Glutamatergic neuron (in vitro differentiated cells): Measurements from ENCODE around the gene STEAP2. TPM values are rescaled to one million over a fixed set of nuclear protein-coding genes. Genes with fewer than 3 reads are reported as not detected.

Experiments
- DNase-seq: peaks from one replicate; pipeline ENCODE4 v3.0.0; 2022
- H3K27ac Mint-ChIP-seq: one replicate; pipeline ENCODE4 v1.8.0; 2020; ENCODE audit warnings: mild to moderate bottlenecking, mixed read lengths, inconsistent platforms; ENCODE audit not compliant: unreplicated experiment
- H3K27me3 Mint-ChIP-seq: one replicate; pipeline ENCODE4 v1.8.0; 2020; ENCODE audit warnings: mild to moderate bottlenecking, moderate library complexity, mixed read lengths, inconsistent platforms; ENCODE audit not compliant: unreplicated experiment
- H3K36me3 Mint-ChIP-seq: one replicate; pipeline ENCODE4 v1.8.0; 2020; ENCODE audit warnings: mild to moderate bottlenecking, mixed read lengths, inconsistent platforms; ENCODE audit not compliant: unreplicated experiment
- H3K4me1 Mint-ChIP-seq: one replicate; pipeline ENCODE4 v1.8.0; 2020; ENCODE audit warnings: mild to moderate bottlenecking, low read depth, mixed read lengths, inconsistent platforms; ENCODE audit not compliant: unreplicated experiment
- H3K4me3 Mint-ChIP-seq: one replicate; pipeline ENCODE4 v1.8.0; 2020; ENCODE audit warnings: mild to moderate bottlenecking, mixed read lengths, inconsistent platforms; ENCODE audit not compliant: unreplicated experiment
- H3K9me3 Mint-ChIP-seq: one replicate; pipeline ENCODE4 v1.8.0; 2020; ENCODE audit warnings: mild to moderate bottlenecking, moderate library complexity, mixed read lengths, inconsistent platforms; ENCODE audit not compliant: unreplicated experiment
- CTCF ChIP-seq: fragments of 200-600 bp; sonication (generic); IDR thresholded peaks from one replicate; pipeline ENCODE4 v1.5.0; 2021; ENCODE audit not compliant: partially characterized antibody, unreplicated experiment
- total RNA-seq: library from RNA; stranded (reverse); fragmentation: NEBNext Ultra II Directional; extraction: Animal tissue kit (Norgen Biotek cat#: 25700); gene quantifications from one replicate; pipeline ENCODE4 v1.2.1, GENCODE V29; 2021; ENCODE audit not compliant: unreplicated experiment

STEAP2 gene
- total RNA-seq, 1 donor from 2014 or later, result 0.59 TPM

- TF ChIP-seq CTCF, result no peak
- Mint-ChIP-seq H3K4me3 (no peak overlapping the region), H3K36me3 (no peaks in the 10 kb centered on the region), H3K27ac (no peak overlapping the region), H3K9me3 (peaks cover 2% of the 10 kb centered on the region), H3K27me3 (no peaks in the 10 kb centered on the region), H3K4me1 (no peaks in the 10 kb centered on the region)
- no peak for DNase-seq
Measured at GRCh38 chr7:90176195-90176594, 35.3 kb upstream of the STEAP2 start.

GRCh38 chr7:90178166-90178565 is 33.4 kb upstream of the STEAP2 start:
- Mint-ChIP-seq H3K27ac (no peak overlapping the region), H3K4me1 (no peaks in the 10 kb centered on the region), H3K36me3 (no peaks in the 10 kb centered on the region), H3K27me3 (no peaks in the 10 kb centered on the region), H3K9me3 (peaks cover 2% of the 10 kb centered on the region), H3K4me3 (no peak overlapping the region)
- no peak for DNase-seq
- no peak for TF ChIP-seq CTCF

- no peaks in the 10 kb centered on the region for H3K4me1 Mint-ChIP-seq
- no peaks in the 10 kb centered on the region for H3K27me3 Mint-ChIP-seq
- H3K36me3 Mint-ChIP-seq, result no peaks in the 10 kb centered on the region
- no peak overlapping the region for H3K27ac Mint-ChIP-seq
- no peak for TF ChIP-seq CTCF
- H3K9me3 Mint-ChIP-seq, result peaks cover 2% of the 10 kb centered on the region
- no peak for DNase-seq
- H3K4me3 Mint-ChIP-seq, result no peak overlapping the region
Measured at GRCh38 chr7:90178679-90179278, 32.8 kb upstream of the STEAP2 start.

- H3K27ac Mint-ChIP-seq, result no peak overlapping the region
- no peaks in the 10 kb centered on the region for H3K36me3 Mint-ChIP-seq
- no peak for DNase-seq
- no peak overlapping the region for H3K4me3 Mint-ChIP-seq
- H3K27me3 Mint-ChIP-seq, result no peaks in the 10 kb centered on the region
- TF ChIP-seq CTCF, result no peak
- peaks cover under 1% of the 10 kb centered on the region for H3K9me3 Mint-ChIP-seq
- no peaks in the 10 kb centered on the region for H3K4me1 Mint-ChIP-seq
Measured at GRCh38 chr7:90180011-90180585, 31.4 kb upstream of the STEAP2 start.

- no peak overlapping the region for H3K4me3 Mint-ChIP-seq
- no peak for DNase-seq
- H3K27me3 Mint-ChIP-seq, result no peaks in the 10 kb centered on the region
- H3K27ac Mint-ChIP-seq, result no peak overlapping the region
- H3K36me3 Mint-ChIP-seq, result no peaks in the 10 kb centered on the region
- no peaks in the 10 kb centered on the region for H3K4me1 Mint-ChIP-seq
- H3K9me3 Mint-ChIP-seq, result no peaks in the 10 kb centered on the region
- no peak for TF ChIP-seq CTCF
Measured at GRCh38 chr7:90180649-90181048, 30.9 kb upstream of the STEAP2 start.
